GM18868 (cell line): Measurements from ENCODE around the gene ARID1B.
"Not testable (repeated sequence)": the region's sequence is repeated elsewhere in the genome, so short reads cannot be mapped to it uniquely, and the experiment has no call there.

Experiments used
- ATAC-seq: cut with Tn5 transposase; IDR thresholded peaks from one replicate; pipeline ENCODE4 v1.9.1; 2021; ENCODE audit warnings: mild to moderate bottlenecking, moderate library complexity; ENCODE audit not compliant: unreplicated experiment

The ARID1B gene

DNA sequence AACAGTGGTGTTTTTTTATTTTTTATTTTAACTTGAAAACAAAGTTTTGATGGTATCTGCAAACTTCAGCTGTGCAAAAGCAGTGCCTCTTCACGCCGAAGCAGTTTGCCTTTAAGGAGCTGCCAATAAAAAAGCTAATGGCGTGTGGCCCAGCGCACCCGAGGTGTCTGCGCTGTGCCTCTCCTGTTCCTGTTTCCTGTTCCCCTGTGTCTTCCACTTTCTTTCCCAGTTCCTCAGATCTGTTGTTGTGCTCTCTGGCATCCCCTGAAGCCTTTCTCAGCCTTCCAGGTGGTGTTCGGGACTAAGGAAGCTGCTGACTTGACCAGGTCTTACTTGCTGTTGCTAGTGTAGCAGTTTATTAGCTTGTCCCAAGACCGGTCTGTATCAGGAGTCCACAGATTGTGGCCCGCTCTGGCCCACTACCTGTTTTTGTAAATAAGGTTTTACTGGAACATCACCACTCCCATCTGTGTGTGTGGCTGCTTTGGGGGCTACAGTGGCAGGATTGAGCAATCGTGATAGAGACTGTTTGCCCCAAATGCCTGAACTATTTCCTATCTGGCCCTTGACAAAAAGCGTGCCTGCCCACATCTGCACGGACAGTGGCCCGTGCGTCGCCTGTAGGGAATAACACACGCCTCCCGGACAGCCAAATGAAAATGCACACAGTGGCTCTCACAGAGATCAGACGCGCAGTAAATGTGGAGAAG is 367.8 kb downstream of the ARID1B start:
- ATAC-seq, result no peak

DNA sequence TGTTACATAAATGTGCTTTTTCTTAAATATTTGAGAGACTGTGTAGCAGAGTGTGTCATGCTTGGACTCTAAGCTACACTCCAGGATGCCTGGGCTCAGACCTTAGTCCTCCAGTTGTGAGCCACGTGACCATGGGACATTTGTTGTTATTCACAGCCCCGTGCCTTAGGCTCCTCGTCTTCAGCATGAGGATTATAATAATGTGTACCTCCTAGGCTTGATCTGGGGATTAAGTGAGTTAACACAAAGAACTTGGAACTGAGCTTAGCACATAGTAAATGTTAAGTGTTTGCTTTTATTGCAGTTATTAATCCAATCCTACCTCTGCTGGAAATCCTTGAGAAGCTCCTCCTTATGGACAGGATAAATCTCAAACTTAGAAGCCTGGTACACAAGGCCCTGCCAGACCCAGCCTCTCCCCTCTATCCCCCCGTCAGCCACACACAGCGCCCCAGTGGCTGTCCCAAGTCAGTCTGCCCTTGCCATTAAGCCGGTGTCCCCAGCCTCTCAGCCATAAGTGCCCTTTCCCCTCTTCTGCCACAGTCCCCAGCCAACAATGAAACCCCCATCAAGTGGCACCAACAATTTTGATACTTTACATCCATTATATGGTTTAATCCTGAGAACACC is 368.6 kb downstream of the ARID1B start:
- no peak for ATAC-seq

DNA sequence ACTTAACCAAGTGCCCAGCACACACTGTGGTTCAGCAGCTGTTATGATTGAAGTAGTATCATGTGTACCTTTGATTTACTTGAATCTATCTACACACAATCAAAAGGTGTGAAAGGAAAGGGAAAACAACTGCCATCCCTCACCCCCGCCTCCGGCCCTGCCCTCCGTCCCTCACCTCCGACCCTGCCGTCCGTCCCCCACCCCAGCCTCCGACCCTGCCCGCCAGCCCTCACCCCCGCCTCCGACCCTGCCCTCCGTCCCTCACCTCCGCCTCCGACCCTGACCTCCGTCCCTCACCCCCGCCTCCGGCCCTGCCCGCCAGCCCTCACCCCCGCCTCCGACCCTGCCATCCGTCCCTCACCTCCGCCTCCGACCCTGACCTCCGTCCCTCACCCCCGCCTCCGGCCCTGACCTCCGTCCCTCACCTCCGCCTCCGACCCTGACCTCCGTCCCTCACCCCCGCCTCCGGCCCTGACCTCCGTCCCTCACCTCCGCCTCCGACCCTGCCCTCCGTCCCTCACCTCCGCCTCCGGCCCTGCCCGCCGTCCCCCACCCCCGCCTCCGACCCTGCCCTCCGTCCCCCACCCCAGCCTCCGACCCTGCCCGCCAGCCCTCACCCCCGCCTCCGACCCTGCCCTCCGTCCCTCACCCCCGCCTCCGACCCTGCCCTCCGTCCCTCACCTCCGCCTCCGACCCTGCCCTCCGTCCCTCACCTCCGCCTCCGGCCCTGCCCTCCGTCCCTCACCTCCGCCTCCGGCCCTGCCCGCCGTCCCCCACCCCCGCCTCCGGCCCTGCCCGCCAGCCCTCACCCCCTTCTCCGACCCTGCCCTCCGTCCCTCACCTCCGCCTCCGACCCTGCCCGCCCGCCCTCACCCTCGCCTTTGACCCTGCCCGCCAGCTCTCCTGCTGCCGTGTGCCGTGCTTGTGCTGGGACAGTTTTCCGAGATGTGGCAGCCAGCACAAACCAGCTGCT is 370.2 kb downstream of the ARID1B start:
- ATAC-seq, result not testable (repeated sequence)

DNA sequence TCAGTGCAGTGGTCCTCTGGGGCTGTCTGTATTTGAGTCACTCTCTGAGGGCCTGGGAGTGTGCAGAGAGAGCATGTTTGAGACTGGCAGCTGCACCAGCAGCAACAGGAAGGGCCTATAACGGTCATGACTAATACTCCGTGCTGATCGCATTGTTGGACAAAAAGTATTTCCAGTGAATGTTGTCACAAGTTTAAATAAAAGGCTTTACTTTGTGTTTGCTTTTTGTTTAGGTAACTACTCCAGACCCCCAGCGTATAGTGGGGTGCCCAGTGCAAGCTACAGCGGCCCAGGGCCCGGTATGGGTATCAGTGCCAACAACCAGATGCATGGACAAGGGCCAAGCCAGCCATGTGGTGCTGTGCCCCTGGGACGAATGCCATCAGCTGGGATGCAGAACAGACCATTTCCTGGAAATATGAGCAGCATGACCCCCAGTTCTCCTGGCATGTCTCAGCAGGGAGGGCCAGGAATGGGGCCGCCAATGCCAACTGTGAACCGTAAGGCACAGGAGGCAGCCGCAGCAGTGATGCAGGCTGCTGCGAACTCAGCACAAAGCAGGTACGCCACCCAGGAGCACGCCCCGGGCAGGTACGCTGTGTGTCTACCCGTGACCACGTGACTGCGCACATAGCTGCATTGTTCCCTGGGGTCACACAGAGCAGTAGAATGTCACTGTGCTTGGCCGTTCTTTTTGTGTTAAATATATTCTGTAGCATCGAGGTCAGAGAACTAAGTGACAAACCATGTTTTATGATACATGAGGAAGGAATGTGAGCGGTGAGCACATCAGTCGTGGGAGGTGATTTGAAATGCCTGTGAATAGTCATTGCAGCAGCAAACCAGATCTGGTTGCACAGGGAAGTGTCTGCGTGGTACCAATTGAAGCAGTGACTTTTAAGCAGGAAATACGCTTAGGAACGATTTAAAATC is 371.5 kb downstream of the ARID1B start:
- ATAC-seq, result no peak

DNA sequence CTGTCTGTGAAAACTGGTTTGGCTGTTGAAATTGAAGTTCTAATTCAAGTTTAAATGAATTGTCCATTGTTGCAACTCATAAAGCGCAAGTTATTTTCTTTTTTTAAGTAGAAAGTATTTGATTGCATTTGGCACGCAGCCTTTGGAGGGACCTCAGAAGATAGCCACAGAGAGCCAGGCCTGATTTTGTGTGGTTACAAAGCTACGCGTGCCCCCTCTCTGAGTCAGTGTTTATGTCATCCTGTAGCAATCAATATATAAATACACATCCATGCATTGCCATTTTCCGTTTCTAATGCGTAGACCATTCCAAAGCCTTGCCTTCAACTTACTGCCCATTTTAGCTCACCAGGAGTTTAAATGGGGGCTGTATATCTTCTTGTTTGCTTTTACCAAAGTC is 372.9 kb downstream of the ARID1B start:
- ATAC-seq, result no peak

DNA sequence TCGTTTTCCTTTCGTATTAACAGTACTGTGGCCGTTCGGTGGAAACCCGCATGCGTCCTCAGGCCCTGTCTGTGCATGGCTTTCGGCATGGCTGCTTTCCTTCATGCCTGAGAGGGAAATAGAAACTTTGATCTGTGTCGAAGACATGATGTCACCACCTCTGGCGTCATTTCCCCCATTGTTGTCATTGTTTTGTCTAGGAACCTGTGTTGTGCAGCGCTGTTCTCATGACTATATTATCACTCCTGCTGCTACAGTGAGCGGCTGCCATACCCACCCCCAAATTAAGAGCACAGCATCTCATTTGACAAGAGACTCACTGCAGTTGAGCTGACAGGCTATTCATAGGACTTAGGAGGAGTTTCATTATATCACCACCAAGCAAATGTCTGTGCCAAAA is 373.9 kb downstream of the ARID1B start:
- no peak for ATAC-seq

DNA sequence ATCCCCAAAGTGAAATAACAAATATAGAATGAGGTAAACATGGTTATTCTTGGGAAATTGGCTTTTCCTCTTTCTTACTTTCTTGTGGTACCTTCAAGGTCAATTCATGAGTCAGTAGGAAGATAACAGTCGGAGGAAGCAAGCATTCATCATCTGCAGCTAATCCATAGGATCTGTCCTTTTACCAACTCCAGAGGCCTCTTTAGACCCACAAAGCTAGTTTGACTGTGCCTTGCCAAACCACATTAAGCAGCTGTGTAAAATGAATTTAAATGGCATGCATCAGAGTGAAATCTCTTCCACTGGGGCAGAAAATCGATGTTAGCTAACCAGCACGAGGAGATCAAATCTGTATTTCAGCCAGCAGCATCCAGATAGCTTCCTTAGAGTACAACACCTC is 374.8 kb downstream of the ARID1B start:
- ATAC-seq, result no peak

DNA sequence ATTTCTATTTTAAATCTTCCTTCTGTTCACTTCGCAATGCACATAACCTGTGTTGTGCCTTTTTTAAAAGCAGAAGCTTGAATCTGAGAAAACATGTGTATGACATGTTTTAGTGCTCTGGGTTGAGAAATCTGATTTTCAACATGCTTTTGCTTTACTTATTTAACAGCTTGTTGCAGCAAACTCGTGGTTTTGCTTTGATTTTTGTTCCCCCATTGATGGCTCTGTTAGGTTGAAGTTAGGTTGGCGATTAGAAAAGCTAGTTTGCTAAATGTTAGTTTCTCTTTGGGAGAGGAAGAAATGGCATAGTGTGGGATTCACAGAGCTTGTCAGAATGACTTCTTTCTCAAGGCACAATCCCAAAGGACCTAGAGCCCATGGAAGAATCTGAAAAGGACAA is 375.4 kb downstream of the ARID1B start:
- no peak for ATAC-seq

DNA sequence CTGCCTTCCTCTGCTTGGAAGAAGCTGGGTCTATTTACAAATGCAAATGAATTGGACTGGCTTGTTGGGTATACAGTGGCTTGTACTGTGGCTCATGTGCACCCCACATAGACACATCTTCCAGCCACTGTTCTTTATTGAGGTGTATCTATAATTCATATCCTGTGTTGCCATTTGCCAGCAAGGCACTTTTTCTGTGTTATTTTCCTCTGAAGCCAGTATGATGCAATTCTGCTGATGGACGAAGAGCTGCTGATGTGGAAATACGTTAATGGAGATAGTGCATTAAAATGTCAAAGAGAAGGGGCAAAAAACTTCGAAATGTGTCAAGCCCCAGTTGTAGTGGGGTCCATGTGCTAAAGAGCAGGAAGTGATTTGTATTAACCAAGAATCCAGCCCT is 378.6 kb downstream of the ARID1B start:
- no peak for ATAC-seq

DNA sequence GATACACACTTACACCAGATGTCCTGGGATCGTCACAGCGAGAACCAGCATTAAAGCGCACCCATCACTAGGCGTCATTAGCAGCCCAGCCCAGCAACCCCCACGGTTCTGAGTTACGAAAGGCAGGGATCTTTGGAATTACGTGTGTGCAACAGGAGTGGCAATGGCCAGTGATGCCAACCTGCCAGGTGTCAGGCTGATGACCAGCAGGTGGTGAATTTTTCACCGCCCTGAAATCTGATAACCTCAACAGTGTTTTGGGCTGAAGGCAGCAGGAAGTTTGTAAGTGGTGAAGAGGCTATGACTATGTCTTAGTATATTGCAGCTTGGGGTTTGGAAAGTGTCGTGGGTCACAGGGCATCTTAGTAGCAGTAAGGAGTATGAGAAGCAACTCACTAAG is 380.1 kb downstream of the ARID1B start:
- no peak for ATAC-seq

DNA sequence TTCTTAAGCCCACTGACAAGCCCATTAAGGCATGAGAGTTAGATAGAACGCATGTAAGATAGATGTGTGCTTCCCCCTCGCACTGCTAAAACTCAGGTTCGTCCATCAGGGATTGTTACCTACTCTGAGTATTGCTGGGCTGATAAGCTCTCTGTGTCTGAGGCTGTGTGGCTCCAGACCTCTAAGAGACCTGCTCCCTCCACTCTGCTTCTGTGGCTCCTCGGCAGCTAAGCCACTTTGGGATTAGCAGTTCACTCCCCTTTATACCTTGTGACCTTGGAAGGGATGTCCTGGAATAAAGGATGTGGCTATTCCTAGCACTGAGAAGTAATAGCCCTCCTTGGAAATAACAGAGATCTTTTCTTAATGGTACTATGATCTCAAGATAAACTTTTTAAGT is 381.3 kb downstream of the ARID1B start:
- no peak for ATAC-seq

DNA sequence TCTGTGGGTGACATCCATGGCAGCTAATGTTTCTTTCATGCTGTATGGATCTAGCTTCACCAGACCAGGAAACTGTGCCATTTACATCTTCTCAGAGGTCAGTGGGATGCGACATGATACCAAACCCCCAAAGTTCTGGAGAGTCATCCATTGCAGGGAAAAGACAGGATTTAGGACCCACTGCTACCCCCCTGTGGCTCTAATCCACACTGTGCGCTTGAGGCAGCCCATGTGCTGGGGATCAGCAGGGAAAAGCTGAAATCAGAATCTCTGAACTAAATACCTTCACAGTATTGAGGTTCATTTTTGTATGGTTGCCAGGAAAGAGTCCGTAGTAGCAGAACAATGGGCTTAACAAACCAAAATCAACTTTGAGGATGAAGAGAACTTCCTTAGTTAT is 381.7 kb downstream of the ARID1B start:
- no peak for ATAC-seq

DNA sequence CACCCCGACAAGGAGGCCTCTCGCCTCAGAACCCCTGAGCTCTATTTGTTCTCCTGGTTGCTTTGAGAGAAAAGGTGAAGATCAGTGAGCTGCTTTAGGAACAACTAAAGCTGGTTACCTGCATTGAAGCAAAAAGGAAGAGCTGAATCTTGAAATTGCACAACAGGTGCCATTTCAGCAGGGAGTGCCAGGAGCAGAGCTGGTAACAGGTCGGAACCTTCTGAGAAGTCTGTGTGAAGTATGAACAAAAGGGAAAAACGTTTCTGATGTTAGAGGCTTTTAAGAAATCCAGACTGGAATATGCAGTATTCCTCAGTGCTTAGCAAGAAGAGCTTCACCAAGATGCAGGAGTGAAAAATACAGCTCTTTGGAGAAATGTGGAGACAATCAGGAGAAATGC is 382.2 kb downstream of the ARID1B start:
- ATAC-seq, result no peak

DNA sequence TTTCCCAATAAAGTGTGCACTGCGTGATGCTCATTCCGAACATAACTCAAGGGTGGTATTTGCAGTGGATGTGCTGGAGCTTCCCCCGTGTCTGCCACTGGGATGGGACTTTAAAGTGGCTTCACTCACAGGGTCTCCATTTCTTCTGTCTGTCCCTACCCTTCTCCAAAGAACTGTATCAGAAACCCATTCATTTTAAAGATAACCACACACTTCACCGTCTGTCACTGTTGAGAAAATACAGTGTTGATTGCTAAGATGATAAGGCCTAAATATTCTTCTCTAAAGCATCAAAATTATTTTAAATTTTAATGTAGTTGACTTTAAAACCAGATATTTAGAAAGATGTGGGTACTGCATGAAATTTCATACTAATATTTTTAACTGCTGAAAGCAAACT is 384.7 kb downstream of the ARID1B start:
- no peak for ATAC-seq

DNA sequence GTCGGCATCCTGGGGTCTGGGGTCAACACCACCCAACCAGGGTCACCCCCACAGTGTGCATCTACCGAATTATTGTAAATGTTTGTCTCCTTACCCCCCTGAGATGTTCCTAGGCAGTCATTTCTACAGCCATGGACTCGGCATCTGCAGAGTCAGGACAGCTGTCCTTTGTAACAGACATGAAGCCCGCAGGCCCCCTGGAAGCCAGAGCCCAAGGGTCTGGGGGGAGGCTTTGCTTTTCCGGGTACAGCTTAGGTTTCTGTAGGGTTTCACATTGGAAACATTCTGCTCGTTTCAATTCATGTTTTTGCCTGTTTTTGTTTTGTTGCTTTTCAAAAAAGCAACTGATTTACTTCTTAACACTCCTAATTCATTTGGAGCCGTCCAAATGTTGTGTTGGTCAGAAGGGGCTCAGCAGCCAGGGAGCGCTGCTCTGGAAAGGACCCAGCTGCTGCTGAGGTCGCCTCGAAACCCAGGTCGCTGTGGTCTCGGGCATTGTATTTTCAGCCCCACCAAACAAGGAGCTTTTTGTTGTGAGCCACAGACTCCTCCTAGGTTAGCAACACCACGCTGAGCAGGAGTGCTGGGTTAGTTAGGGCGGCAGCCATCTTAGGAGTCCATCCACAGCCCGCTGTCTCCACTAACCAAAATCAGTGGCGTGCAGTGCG is 385.7 kb downstream of the ARID1B start:
- no peak for ATAC-seq

DNA sequence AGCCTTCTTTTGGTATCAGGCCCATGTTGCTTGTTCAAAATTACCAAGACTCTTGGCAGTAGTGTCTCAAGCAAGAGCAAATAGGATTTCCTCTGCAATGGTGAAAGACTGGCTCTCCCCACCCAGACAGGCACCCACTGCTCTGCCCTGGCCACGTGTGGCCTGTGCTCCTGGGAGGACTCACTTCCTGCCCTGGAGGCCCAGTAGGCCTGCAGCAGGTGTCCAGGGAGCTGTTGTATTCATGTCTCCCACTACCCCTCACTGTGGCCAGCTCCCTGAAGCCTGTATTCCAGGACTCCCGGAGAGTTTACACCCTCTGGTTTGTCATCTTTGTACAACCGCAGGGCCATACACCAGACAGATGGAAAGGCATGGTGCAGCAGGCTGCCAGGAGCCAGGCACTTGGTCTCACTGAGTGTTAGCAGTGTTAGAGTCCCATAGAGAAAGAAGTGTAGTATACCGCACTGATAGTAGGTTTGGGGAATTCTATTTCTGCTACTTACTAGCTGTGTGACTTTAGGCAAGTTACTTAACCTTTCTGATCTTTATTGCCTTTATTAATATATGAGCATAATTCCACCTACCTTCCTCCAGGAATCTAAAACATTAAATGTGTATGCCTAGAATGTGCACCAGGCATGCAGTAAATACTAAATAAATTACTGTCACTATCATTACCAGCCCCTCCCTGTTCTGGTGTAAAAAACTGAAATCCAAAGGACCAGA is 386.4 kb downstream of the ARID1B start:
- no peak for ATAC-seq

DNA sequence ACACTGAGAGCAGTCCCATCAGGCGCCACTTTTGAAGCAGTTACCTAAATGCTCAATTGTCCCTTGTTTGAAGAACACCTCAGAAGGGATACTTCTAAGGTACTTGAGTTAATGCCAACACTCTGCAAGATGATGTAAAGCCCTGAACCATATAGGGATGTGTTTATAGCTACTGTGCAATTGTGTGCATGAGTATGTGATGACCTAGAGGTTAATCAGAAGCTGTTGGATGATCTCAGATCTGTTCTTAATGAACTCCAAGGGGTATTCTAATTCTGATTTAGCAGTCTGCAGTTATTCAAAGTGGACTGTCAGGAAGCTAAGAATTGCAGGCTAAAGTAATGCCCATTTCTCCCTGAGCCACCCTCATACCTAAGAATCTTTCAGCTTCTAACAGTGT is 387.8 kb downstream of the ARID1B start:
- ATAC-seq, result no peak

DNA sequence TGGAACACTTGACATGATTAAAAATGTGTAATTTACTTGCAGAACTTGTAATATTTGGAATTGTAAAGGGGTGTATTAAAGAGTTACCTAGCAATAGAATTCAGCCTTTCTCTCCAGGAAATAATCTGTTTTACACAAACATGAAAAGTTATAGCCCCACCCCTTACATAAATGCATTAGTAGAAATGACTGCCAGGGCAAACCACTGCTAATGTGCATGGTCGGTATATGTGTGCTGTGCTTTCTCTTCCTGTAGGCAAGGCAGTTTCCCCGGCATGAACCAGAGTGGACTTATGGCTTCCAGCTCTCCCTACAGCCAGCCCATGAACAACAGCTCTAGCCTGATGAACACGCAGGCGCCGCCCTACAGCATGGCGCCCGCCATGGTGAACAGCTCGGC is 389.6 kb downstream of the ARID1B start:
- no peak for ATAC-seq

DNA sequence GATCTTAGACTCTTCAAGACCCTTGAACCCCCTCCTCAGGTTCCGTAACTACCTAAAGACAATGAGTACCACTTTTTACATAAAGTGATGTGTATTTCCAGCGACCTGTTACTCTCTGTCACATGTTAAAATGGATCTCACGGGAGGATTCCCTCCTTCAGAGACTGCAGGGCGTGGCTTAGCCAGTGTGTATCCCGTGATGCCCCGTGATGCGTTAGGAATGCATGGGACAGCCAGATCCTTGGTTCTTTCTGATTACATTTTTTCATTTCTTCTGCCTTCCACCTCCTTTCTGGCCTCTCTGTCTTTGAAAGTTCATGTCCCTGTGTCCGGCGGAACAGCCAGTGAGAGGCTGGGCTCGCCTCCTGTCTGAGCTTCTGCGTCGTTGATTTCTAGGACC is 390.7 kb downstream of the ARID1B start:
- ATAC-seq, result no peak
